ENCODE data around the gene TUBGCP6.
"Not testable (repeated sequence)": the region's sequence is repeated elsewhere in the genome, so short reads cannot be mapped to it uniquely, and the experiment has no call there.

Gene TUBGCP6

GRCh38 chr22:50273352-50273751 lies 28.5 kb upstream of the TUBGCP6 start:
- H3K27me3 Mint-ChIP-seq; H3K4me1 Mint-ChIP-seq; DNase-seq; H3K36me3 Mint-ChIP-seq (ENCODE audit: low read depth); ATAC-seq; H3K4me3 Mint-ChIP-seq; H3K27ac Mint-ChIP-seq; H3K9me3 Mint-ChIP-seq: not testable (repeated sequence)

- H3K9me3 Mint-ChIP-seq, result no peaks in the 10 kb centered on the region
- peaks cover 10% of the 10 kb centered on the region for H3K4me1 Mint-ChIP-seq
- H3K27me3 Mint-ChIP-seq, result peaks cover 5% of the 10 kb centered on the region
- H3K27ac Mint-ChIP-seq, result no peak overlapping the region
- no peaks in the 10 kb centered on the region for H3K36me3 Mint-ChIP-seq (ENCODE audit: low read depth)
- H3K4me3 Mint-ChIP-seq, result no peak overlapping the region
- ATAC-seq (no peak), DNase-seq (no peak)
Measured at GRCh38 chr22:50272044-50272802, 27.4 kb upstream of the TUBGCP6 start.

- Mint-ChIP-seq H3K4me1 (peaks cover 10% of the 10 kb centered on the region), H3K27me3 (peaks cover 5% of the 10 kb centered on the region), H3K9me3 (no peaks in the 10 kb centered on the region), H3K27ac (no peak overlapping the region), H3K36me3 (ENCODE audit: low read depth) (no peaks in the 10 kb centered on the region), H3K4me3 (peak overlapping the region; percentile 34)
- peak; percentile 12 for ATAC-seq
- peak; percentile 73 for DNase-seq
Measured at GRCh38 chr22:50271519-50271970, 26.7 kb upstream of the TUBGCP6 start.

- Mint-ChIP-seq H3K27ac (no peak overlapping the region), H3K36me3 (ENCODE audit: low read depth) (no peaks in the 10 kb centered on the region), H3K4me1 (peaks cover 10% of the 10 kb centered on the region), H3K9me3 (no peaks in the 10 kb centered on the region), H3K4me3 (peak overlapping the region; percentile 66), H3K27me3 (peaks cover 5% of the 10 kb centered on the region)
- peak; percentile 74 for DNase-seq
- peak; percentile 44 for ATAC-seq
Measured at GRCh38 chr22:50270666-50271394, 26.0 kb upstream of the TUBGCP6 start.

GRCh38 chr22:50269970-50270665 lies 25.3 kb upstream of the TUBGCP6 start, which contains the start of gene MAPK11:
MAPK11 (minus strand) TSS chr22:50270380; CDS start chr22:50270292, 88 bp downstream.
- no peak within 1 kb of the TSS for H3K27ac Mint-ChIP-seq
- no peaks in the 10 kb centered on the region for H3K36me3 Mint-ChIP-seq (ENCODE audit: low read depth)

GRCh38 chr22:50269573-50269969 lies 24.7 kb upstream of the TUBGCP6 start:
- ATAC-seq, result no peak
- H3K27ac Mint-ChIP-seq, result no peak overlapping the region

More at GRCh38 chr22:50269970-50270665, 25.3 kb upstream of the TUBGCP6 start, which contains the start of gene MAPK11:
- Mint-ChIP-seq H3K9me3 (no peaks in the 10 kb centered on the region), H3K4me1 (peaks cover 10% of the 10 kb centered on the region), H3K27me3 (peaks cover 5% of the 10 kb centered on the region), H3K4me3 (peak within 1 kb of the TSS; percentile 66)
- DNase-seq (peak; percentile 65), ATAC-seq (peak; percentile 42)

GRCh38 chr22:50268655-50269113 lies 23.9 kb upstream of the TUBGCP6 start:
- peaks cover 10% of the 10 kb centered on the region for H3K4me1 Mint-ChIP-seq
- DNase-seq (no peak), ATAC-seq (no peak)
- H3K27ac Mint-ChIP-seq, result no peak overlapping the region
- no peaks in the 10 kb centered on the region for H3K9me3 Mint-ChIP-seq
- no peaks in the 10 kb centered on the region for H3K36me3 Mint-ChIP-seq (ENCODE audit: low read depth)
- H3K27me3 Mint-ChIP-seq, result peaks cover 5% of the 10 kb centered on the region
- H3K4me3 Mint-ChIP-seq, result no peak overlapping the region

More at GRCh38 chr22:50269573-50269969, 24.7 kb upstream of the TUBGCP6 start:
- DNase-seq, result no peak
- H3K4me1 Mint-ChIP-seq, result peaks cover 10% of the 10 kb centered on the region
- no peaks in the 10 kb centered on the region for H3K36me3 Mint-ChIP-seq (ENCODE audit: low read depth)
- no peak overlapping the region for H3K4me3 Mint-ChIP-seq
- H3K9me3 Mint-ChIP-seq, result no peaks in the 10 kb centered on the region
- peaks cover 5% of the 10 kb centered on the region for H3K27me3 Mint-ChIP-seq

- Mint-ChIP-seq H3K36me3 (ENCODE audit: low read depth) (no peaks in the 10 kb centered on the region), H3K4me1 (peaks cover 10% of the 10 kb centered on the region), H3K27ac (no peak overlapping the region), H3K9me3 (no peaks in the 10 kb centered on the region), H3K27me3 (peaks cover 9% of the 10 kb centered on the region), H3K4me3 (no peak overlapping the region)
- ATAC-seq (no peak), DNase-seq (peak; percentile 59)
Measured at GRCh38 chr22:50267591-50268390, 23.0 kb upstream of the TUBGCP6 start.

- H3K4me1 Mint-ChIP-seq, result peaks cover 15% of the 10 kb centered on the region
- no peak overlapping the region for H3K4me3 Mint-ChIP-seq
- no peaks in the 10 kb centered on the region for H3K36me3 Mint-ChIP-seq (ENCODE audit: low read depth)
- H3K27ac Mint-ChIP-seq, result no peak overlapping the region
- H3K9me3 Mint-ChIP-seq, result no peaks in the 10 kb centered on the region
- DNase-seq, result no peak
- ATAC-seq, result no peak
- peaks cover 12% of the 10 kb centered on the region for H3K27me3 Mint-ChIP-seq
Measured at GRCh38 chr22:50266994-50267393, 22.2 kb upstream of the TUBGCP6 start.

- no peak overlapping the region for H3K27ac Mint-ChIP-seq
Measured at GRCh38 chr22:50264946-50265669, 20.3 kb upstream of the TUBGCP6 start.

GRCh38 chr22:50264104-50264745 lies 19.4 kb upstream of the TUBGCP6 start:
- ATAC-seq (no peak), DNase-seq (no peak)
- H3K9me3 Mint-ChIP-seq, result no peaks in the 10 kb centered on the region
- no peak overlapping the region for H3K27ac Mint-ChIP-seq
- peaks cover 14% of the 10 kb centered on the region for H3K27me3 Mint-ChIP-seq
- H3K4me3 Mint-ChIP-seq, result no peak overlapping the region
- H3K36me3 Mint-ChIP-seq (ENCODE audit: low read depth), result no peaks in the 10 kb centered on the region
- peaks cover 9% of the 10 kb centered on the region for H3K4me1 Mint-ChIP-seq

More at GRCh38 chr22:50264946-50265669, 20.3 kb upstream of the TUBGCP6 start:
- DNase-seq (no peak), ATAC-seq (no peak)
- no peaks in the 10 kb centered on the region for H3K9me3 Mint-ChIP-seq
- H3K27me3 Mint-ChIP-seq, result peaks cover 11% of the 10 kb centered on the region
- no peak overlapping the region for H3K4me3 Mint-ChIP-seq
- peaks cover 9% of the 10 kb centered on the region for H3K4me1 Mint-ChIP-seq
- no peaks in the 10 kb centered on the region for H3K36me3 Mint-ChIP-seq (ENCODE audit: low read depth)

GRCh38 chr22:50262973-50263617 lies 18.3 kb upstream of the TUBGCP6 start:
- no peaks in the 10 kb centered on the region for H3K9me3 Mint-ChIP-seq
- H3K4me1 Mint-ChIP-seq, result peaks cover 5% of the 10 kb centered on the region
- DNase-seq (no peak), ATAC-seq (no peak)
- no peaks in the 10 kb centered on the region for H3K36me3 Mint-ChIP-seq (ENCODE audit: low read depth)
- peaks cover 21% of the 10 kb centered on the region for H3K27me3 Mint-ChIP-seq
- no peak overlapping the region for H3K27ac Mint-ChIP-seq
- H3K4me3 Mint-ChIP-seq, result no peak overlapping the region

All from activated naive CD8-positive, alpha-beta T cell treated with anti-CD3 and anti-CD28 coated beads, Interleukin-2, amount 50 U/mL, for 24 hours (primary cell).